Right renal cortex interstitium (tissue), 3 donors: ENCODE results near the gene PPM1M. TPM values are rescaled to one million over a fixed set of nuclear protein-coding genes. Genes with fewer than 3 reads are reported as not detected.

ENCODE experiments used
- DNase-seq, 3 donors: peaks; one replicate each; pipeline ENCODE4 v3.0.0-alpha.2; 2013; ENCODE audit warnings: low read depth in 3 of 3, low spot score in 2 of 3
- polyA plus RNA-seq, 3 donors: library from polyadenylated mRNA; unstranded; fragments of 120-200 nt; gene quantifications; one replicate each; pipeline ENCODE4 v1.2.1, GENCODE V29; 2013; ENCODE audit not compliant: insufficient read length in 3 of 3

PPM1M gene
- polyA plus RNA-seq, 3 donors, result 18.5 to 20.1 (median 18.7) TPM

- no peak for DNase-seq
Measured at GRCh38 chr3:52243791-52244628, 1.5 kb upstream of the PPM1M start.

DNA sequence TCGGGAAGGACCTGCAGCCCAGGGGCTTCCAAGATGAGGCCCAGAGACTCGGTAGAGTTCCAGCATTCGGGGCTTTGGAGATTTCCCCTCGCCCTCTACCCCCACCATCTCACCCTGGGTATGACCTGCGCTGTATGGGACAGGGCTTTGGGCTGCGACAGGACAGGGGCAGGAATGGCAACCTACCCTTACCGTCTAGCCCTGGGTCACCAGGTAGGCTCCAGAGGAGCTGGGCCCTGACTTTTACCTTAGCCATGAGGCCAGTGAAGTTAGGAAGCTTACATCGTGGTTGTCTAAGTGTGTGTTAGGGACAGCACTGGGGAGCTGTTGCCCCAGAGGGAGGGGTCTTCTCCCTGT is 683 bp downstream of the PPM1M start:
- DNase-seq, result no peak

DNA sequence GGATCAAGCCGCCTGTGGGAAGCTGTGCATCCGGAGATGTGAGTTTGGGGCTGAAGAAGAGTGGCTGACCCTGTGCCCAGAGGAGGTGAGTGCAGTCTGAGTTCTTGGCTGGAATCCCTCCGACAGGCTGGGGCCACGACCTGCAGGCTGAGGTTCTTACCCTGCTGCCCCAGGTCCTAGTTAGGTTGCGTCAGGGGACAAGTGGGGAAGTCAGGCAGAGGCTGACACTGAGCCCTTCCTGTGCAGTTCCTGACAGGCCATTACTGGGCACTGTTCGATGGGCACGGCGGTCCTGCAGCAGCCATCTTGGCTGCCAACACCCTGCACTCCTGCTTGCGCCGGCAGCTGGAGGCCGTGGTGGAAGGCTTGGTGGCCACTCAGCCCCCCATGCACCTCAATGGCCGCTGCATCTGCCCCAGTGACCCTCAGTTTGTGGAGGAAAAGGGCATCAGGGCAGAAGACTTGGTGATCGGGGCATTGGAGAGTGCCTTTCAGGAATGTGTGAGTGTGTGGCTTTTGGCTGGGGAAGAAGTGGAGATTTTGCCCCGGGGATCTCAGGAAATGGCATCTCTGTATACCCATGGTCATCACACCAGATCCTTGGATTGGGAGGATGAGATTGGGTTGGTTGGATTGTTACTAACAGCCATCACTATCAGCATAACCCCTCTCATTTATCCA is 1.3 kb downstream of the PPM1M start:
- no peak for DNase-seq

DNA sequence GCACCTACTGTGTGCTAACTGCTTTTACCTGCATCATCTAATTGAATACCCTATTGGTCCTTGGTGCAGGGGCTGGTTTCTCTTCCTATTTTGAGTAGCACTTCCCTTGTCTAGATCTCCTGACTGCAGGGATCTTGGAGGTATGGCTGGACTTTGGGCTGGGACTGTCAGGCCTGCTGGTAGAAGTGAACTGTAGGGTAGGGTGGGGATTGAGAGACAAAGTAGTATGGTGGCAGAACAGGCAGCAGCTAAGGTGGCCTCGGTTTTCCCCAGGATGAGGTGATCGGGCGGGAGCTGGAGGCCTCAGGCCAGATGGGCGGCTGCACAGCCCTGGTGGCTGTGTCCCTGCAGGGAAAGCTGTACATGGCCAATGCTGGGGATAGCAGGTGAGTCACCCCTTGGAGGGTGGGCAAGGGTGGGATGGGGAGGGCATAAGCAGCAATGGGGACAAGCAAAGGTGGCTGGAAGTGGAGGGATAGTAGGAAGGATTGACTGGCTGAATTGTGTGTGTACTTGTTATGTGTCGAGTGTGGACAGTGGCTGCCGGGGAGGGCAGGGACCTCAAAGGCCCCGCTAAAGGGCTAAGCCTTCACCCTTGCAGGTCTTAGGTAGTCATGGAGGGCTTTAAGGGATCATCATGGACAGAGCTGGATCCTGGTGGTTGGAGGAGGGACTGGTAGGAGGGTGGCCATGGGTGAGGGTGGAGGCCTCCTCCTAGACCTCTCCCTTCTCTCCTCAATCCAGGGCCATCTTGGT is 2.0 kb downstream of the PPM1M start:
- no peak for DNase-seq

- no peak for DNase-seq
Measured at GRCh38 chr3:52248165-52248541, 2.6 kb downstream of the PPM1M start.

- no peak for DNase-seq
Measured at GRCh38 chr3:52248816-52249547, 3.4 kb downstream of the PPM1M start.

DNA sequence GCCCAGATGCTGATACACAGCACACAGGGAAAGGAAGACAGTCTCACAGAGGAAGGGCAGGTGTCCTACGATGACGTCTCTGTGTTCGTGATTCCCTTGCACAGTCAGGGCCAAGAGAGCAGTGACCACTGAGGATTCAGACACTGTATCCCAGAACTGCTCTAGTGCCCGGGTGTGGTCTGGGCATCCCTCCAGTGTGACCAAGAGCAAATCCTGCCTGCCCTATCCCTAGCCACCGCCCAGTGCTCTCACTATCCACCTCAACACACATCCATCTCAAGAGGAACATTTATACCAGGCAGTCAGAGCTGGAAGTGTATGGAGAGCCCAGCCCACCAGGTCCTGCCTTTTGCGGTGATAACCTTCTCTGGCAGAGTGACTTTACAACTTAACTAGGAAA is 4.1 kb downstream of the PPM1M start:
- no peak for DNase-seq

- DNase-seq, result no peak
Measured at GRCh38 chr3:52250122-52250521, 4.6 kb downstream of the PPM1M start.

GRCh38 chr3:52253314-52254304 is 8.1 kb downstream of the PPM1M start:
- DNase-seq, result no peak

DNA sequence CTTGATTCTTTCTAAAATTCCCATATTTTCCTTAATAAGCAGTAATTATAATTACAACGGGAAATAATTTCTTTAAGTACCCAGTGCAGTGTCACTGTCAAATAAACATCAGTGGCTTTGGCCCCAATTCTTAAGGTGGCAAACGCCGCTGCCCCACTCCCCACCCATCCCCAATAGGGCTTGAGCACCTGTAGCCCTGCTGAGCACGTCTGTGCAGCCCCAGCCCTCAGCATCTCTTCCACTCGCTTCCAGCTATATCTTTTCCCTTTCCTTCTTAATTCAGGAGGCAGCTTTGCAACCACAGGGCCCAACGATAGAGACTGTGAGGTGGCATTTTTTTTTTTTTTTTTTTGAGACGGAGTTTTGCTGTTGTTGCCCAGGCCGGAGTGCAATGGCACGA is 9.0 kb downstream of the PPM1M start:
- DNase-seq, result no peak

GRCh38 chr3:52256159-52256558 is 10.6 kb downstream of the PPM1M start:
- no peak for DNase-seq

- no peak for DNase-seq
Measured at GRCh38 chr3:52256622-52257021, 11.1 kb downstream of the PPM1M start.

DNA sequence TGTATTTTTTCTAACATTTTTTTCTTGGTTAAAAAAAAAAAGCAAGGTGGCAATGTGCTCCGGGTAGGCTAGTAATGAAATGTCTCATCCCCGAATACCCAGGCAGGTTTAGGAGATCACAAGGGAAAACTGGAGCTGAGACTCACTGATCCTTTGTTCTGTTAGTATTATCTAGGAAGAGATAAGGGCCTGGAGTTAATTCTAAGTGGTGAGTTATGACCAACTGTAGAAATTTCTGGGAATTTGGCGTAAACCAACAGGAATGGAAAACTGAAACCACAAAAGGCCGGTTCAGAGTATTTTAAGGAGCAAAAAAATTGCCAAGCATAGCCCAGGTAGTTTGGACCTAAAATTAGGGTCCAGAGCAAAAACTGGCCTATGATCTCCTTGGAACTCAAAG is 12.4 kb downstream of the PPM1M start:
- DNase-seq, result no peak

DNA sequence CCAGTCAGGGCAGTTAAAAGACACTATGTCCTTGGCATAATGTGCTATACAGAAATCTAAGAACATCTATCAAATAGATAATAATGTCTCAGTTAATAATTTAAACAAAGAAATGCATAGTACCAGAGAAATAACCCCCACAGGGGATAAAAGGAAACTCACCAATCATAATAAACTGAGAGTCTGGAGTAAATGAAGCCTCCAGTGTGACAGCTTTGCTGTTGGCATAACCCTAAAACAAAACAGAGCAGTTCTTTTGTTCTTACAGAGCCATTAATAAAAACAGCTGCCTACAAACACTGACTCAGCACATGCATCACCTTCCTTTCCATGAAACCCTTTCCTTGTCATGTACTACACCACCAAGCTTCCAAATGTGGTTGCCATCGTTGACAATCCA is 13.5 kb downstream of the PPM1M start:
- DNase-seq, result no peak

GRCh38 chr3:52259448-52259847 is 13.9 kb downstream of the PPM1M start:
- DNase-seq, result no peak

- no peak for DNase-seq
Measured at GRCh38 chr3:52262447-52262846, 16.9 kb downstream of the PPM1M start.

GRCh38 chr3:52265387-52265786 is 19.8 kb downstream of the PPM1M start:
- DNase-seq, result no peak

GRCh38 chr3:52268036-52268435 is 22.5 kb downstream of the PPM1M start:
- no peak for DNase-seq

DNA sequence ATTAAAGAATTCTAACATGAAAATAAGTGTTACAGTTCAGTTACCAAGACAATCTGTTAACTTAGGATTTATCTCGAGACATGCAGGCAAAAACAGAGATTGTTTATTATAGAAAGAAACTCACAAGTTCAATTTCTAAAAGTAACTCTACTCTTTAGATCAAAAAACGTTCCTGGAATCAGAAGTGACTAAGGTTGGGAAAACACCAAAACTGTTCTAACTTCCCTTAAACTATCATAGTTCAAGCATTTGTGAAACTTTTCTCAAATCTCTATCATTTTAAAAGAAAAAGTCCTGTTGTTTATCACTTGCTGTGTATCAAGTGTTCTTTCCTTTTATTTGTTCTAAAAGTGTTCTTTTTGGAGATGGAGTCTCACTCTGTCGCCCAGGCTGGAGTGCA is 24.2 kb downstream of the PPM1M start:
- no peak for DNase-seq

DNA sequence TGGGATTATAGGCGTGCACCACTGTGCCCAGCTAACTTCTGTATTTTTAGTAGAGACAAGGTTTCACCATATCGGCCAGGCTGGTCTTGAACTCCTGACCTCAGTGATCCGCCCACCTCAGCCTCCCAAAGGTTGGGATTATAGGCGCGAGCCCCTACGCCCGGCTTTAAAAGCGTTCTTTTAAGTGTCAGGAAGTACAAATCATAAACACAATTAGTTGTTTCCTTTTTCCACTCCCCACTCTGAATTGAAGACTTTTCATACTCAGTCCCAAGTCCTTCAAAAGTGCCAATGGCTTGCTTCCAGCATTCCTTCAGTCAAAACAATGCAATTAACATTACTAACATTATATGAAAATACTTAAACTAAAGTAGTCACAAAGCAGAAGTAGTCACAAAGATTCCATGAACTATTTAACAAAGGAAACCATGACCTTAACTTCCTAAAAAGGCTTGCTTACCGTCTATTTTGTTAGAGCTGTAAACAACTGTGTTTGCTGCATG is 24.7 kb downstream of the PPM1M start:
- no peak for DNase-seq
